HG03045 (cell line): ENCODE measurements around the gene CSGALNACT2.
"Not testable (repeated sequence)": the region's sequence is repeated elsewhere in the genome, so short reads cannot be mapped to it uniquely, and the experiment has no call there.

Experiments
- ATAC-seq: cut with Tn5 transposase; IDR thresholded peaks from one replicate; pipeline ENCODE4 v1.9.1; 2021; ENCODE audit warnings: mild to moderate bottlenecking, moderate library complexity; ENCODE audit not compliant: unreplicated experiment

Gene CSGALNACT2, protein sequence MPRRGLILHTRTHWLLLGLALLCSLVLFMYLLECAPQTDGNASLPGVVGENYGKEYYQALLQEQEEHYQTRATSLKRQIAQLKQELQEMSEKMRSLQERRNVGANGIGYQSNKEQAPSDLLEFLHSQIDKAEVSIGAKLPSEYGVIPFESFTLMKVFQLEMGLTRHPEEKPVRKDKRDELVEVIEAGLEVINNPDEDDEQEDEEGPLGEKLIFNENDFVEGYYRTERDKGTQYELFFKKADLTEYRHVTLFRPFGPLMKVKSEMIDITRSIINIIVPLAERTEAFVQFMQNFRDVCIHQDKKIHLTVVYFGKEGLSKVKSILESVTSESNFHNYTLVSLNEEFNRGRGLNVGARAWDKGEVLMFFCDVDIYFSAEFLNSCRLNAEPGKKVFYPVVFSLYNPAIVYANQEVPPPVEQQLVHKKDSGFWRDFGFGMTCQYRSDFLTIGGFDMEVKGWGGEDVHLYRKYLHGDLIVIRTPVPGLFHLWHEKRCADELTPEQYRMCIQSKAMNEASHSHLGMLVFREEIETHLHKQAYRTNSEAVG

GRCh38 chr10:43138021-43138756 lies at the start of gene CSGALNACT2:
TSS of gene CSGALNACT2 (plus strand) at chr10:43138445. CDS start at chr10:43155150, 16,705 bp downstream.
- peak; percentile 78 for ATAC-seq

- no peak for ATAC-seq
Measured at GRCh38 chr10:43089519-43089918, 48.7 kb upstream of the CSGALNACT2 start.

- ATAC-seq = no peak
Measured at GRCh38 chr10:43090188-43090587, 48.1 kb upstream of the CSGALNACT2 start.

DNA sequence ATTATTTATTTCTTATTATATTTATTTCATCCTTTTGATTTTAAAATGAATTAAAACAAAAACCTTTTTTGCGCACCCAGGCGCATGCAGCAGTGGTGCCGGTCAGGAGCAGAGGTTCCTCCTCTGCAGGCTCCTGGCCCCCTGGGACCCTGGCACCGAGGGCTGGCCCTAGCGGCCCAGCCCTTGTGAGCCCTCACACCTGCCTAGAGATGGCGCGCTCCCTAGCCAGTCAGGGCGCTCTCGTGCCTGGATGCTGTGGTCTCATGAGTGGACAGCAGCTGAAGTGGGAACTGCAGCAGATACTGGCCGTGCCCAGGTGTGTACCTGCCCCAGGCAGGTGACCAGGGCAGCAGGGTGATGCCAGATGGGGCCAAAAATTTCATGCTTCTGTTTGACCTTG lies 47.6 kb upstream of the CSGALNACT2 start:
- ATAC-seq = no peak

- no peak for ATAC-seq
Measured at GRCh38 chr10:43091846-43092245, 46.4 kb upstream of the CSGALNACT2 start.

- no peak for ATAC-seq
Measured at GRCh38 chr10:43093423-43094076, 44.7 kb upstream of the CSGALNACT2 start.

DNA sequence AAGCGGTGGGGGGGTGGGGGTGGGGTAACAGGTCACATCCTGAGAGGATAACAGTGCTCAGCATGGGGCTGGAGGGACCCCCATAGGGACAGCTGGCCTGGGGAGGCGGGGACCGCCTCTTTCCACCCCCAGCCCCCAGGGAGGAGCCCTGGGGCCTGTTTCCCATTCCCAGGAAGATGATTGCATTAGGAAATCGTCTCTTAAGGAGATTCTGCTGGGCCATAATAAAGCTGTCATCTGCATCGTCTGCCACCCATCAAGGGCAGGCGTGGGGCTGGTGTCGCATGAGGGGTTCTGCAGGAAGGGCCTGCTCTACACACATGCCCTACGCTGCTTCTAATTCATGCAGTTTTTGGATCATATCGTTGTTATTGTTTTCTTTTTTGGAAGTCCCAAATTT lies 44.2 kb upstream of the CSGALNACT2 start:
- no peak for ATAC-seq

- not testable (repeated sequence) for ATAC-seq
Measured at GRCh38 chr10:43099339-43099738, 38.9 kb upstream of the CSGALNACT2 start.

- no peak for ATAC-seq
Measured at GRCh38 chr10:43099928-43100327, 38.3 kb upstream of the CSGALNACT2 start.

GRCh38 chr10:43100366-43100765 lies 37.9 kb upstream of the CSGALNACT2 start:
- ATAC-seq = no peak

DNA sequence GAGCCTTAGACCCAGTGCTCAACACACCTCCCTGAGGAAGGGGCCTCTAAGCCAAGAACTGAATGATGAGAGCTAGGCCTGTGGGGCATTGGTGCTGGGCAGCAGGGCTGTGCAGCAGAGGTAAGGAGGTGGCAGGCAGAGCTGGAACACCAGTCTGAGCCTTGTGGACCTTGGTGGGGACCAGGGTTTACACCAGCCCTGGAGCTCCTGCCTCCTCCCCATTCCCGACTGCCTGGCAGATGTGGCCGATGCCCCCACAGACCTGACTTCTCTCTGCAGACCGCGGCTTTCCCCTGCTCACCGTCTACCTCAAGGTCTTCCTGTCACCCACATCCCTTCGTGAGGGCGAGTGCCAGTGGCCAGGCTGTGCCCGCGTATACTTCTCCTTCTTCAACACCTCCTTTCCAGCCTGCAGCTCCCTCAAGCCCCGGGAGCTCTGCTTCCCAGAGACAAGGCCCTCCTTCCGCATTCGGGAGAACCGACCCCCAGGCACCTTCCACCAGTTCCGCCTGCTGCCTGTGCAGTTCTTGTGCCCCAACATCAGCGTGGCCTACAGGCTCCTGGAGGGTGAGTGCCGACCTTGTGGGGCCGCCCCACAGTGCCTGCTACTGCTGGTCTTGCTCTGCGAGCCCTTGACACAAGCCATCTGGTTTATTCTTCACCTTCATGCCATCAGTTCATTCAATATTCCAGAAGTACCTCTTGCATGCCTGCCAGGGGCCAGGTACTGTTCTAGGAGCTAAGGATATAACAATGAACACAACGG lies 36.0 kb upstream of the CSGALNACT2 start:
- ATAC-seq = no peak

DNA sequence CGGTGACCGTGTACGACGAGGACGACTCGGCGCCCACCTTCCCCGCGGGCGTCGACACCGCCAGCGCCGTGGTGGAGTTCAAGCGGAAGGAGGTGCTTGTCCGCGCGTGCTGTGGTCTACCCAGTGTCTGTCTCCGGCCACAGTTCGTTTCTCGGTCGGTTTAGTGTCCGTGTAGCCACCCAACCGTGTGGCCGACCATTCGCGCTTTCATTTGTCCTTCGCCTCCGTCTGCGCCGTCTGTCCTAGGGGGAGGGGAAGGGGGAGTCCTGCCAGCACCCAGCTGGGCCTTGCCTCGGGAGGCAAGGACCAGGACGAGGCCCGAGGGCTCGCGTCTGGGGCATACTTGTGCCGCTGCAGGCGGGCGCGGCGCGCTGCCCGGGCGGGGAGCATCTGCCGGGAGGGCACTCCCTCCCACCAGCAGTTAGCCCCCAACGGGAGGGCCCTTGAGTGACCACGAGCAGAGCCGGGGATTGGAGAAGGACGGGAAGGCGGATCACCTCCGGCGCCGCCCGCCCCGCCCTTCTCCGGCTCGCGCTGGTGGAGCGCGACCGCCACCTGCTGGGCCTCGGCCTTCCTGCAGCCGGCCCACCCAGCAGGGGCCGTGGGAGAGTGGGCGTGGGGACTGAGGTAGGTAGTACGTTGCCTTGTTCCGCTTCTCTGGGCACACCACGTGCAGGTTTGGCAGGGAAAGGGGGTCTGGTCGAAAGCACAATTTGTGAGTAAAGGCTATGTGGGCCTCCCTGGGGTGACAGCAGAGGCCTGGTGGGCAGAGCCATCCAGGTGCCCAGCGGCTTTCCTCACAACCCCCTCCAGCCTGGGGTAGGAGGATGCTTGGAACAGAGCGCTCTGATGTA lies 32.9 kb upstream of the CSGALNACT2 start:
- peak; percentile 76 for ATAC-seq

DNA sequence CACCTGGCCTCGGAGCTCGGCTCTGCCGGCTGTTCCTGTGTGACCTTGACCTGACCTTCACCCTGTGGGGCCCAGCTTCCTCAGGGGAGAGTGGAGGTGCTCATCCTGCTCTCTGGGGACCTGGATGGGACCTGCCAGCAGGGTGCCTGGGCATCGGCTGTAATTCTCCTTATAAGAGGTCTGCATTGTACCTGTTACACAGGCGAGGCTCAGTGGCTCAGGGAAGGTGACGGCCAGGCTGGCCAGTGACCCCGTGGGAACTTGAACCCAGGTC lies 32.4 kb upstream of the CSGALNACT2 start:
- no peak for ATAC-seq

DNA sequence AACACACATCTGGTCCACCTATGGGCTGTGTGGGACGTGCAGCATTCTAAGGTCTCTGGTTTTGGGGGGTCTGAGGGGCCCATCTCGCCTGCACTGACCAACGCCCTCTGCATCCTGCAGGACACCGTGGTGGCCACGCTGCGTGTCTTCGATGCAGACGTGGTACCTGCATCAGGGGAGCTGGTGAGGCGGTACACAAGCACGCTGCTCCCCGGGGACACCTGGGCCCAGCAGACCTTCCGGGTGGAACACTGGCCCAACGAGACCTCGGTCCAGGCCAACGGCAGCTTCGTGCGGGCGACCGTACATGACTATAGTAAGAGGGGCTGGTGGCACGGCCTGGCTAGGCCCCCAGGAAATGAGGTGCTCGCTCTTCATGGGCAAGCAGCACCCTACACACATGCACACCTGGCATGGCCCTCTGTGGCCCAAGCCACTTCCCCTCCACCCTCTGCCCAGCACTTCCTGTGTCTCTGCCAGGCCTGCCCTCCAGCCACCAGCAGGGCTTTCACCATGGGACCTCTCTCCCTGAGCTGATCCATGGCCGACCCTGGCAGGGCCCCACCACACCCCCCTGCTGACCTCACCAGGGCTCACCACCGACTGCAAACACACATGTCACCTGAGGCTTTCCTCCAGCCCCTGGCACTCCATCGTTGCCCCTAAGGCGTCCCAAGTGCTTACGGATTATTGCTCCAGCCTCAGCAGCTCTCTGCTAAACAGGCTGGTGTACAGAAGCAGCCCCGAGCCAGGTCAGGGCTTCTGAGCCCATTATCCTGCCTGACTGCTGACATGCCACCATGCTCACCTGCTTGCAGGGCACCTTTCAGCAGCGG lies 31.8 kb upstream of the CSGALNACT2 start:
- no peak for ATAC-seq

DNA sequence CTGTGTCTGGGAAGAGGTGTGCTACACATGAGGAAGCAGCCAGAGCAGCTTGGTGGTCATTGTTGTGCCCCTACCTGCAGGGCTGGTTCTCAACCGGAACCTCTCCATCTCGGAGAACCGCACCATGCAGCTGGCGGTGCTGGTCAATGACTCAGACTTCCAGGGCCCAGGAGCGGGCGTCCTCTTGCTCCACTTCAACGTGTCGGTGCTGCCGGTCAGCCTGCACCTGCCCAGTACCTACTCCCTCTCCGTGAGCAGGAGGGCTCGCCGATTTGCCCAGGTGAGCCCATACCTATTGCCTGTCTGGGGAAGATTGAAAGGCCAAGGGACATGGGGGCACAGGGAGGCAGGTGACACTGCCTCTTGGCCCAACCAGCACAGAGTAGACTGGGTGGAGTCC lies 29.3 kb upstream of the CSGALNACT2 start:
- ATAC-seq = no peak

DNA sequence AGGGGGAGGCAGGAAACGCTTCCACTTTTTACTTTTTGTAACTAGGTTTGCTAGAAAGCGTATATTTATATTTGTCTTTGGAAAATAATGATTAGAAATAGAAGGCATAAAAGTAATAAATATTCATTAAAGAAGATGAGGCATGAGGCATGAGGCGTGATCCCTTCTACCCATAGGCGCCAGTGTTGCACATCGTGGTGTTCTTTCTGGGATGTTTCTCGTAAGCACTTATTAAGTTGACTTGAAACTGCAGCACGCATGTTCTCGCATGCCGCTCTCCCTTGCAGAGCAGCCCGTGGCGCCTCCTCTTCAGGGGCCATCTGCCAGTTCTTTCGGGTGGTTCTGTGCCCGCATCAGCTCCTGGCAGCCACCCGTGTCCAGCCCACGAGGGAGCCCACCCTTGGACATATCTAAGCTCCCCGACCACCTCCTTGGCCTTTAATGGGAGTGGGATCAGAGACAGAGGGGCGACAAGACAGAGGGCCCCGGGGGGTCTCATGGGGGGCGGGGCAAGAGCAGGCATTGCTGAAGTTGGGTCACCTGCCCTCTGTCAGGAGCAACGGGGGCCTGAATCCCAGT lies 28.5 kb upstream of the CSGALNACT2 start:
- ATAC-seq = no peak

DNA sequence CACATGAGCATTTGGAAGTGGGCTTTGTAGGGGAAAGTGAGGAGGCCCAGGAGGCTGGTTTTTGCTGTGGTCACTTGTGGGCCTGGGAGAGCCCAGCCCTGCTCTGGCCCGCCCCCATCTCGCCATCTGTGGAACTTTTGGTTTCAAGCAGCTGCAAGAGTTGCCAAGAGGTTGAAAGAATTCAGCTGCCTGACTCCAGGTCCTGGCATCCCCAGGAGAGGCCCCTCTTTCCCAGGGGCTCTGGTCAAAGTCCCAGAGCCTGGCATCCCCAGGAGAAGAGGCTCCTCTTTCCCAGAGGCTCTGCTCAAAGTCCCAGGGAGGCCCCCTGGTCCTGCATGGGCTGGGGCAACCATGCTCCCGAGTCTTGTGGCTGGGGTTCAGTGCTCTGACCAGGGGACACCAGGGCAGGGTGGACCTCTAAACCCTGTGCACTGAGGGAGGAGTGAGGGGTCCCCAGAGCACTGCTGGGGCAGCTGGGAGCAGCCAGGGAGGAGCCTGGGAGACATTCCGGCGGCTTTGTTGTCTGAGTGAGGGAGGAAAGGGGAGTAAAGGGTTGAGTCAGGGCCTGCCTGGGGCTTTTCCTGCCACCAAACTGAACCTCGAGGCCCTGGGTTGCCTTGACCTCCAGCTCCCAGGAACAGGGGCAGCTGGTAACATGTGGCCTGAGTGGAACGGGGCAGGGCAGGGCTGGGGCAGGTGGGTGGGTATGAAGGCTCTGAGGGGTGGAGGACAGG lies 27.7 kb upstream of the CSGALNACT2 start:
- peak; percentile 52 for ATAC-seq

DNA sequence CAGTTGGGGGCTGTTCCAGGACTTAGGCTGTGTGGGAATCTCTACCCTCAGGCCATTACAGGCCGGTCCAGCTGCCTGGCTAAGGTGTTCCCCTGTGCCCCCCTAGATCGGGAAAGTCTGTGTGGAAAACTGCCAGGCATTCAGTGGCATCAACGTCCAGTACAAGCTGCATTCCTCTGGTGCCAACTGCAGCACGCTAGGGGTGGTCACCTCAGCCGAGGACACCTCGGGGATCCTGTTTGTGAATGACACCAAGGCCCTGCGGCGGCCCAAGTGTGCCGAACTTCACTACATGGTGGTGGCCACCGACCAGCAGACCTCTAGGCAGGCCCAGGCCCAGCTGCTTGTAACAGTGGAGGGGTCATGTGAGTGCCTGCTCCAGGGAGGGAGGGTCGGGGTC lies 27.1 kb upstream of the CSGALNACT2 start:
- no peak for ATAC-seq
